GM19372 (cell line): ENCODE data around the gene FAM110C.

Experiments
- ATAC-seq: cut with Tn5 transposase; IDR thresholded peaks from one replicate; pipeline ENCODE4 v1.9.1; 2021; ENCODE audit warnings: mild to moderate bottlenecking, low read depth, moderate library complexity; ENCODE audit not compliant: unreplicated experiment

The FAM110C gene

DNA sequence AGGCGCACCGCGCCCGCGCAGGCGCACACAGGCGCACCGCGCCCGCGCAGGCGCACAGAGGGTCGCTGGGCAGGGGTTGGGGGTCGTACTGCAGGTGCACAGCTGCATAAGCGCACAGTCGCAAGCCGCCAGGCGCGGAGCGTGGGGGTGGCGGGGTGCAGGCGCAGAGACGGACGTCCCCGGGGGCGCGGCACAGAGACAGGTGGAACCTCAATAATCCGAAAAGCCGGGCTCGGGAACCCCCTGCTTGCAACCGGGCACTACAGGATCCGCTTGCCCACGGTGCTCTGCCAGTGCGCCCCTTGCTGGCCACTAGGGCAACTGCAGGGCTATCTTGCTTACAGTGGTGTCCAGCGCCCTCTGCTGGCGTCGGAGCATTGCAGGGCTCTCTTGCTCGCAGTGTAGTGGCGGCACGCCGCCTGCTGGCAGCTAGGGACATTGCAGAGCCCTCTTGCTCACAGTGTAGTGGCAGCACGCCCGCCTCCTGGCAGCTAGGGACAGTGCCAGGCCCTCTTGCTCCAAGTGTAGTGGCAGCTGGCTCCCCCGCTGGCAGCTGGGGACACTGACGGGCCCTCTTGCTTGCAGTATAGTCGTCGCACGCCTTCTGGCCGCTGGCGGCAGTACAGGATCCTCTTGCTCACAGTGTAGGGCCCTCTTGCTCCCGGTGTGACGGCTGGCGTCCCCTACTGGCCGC, 34.9 kb downstream of the FAM110C start:
- ATAC-seq: no peak

DNA sequence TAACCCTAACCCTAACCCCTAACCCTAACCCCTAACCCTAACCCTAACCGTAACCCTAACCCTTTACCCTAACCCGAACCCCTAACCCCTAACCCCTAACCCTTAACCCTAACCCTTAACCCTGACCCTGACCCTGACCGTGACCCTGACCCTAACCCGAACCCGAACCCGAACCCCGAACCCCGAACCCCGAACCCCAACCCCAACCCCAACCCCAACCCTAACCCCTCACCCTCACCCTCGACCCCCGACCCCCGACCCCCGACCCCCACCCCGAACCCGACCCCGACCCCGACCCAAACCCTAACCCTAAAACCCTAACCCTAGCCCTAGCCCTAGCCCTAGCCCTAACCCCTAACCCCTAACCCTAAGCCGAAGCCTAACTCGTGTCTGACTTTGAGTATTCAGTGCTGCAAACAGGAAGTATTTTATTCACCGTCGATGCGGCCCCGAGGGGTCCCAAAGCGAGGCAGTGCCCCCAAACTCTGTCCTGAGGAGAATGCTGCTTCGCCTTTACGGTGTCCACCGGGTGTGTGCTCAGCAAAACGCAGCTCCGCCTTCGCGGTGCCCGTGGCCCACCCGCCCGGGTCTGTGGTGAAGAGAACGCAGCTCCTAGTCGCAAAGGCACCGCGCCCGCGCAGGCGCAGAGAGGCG, 36.0 kb downstream of the FAM110C start:
- no peak for ATAC-seq
